SJCRH30 (cell line): ENCODE data around the gene USP11. TPM values are rescaled to one million over a fixed set of nuclear protein-coding genes. Genes with fewer than 3 reads are reported as not detected.

Experiments used
- DNase-seq, 2 experiments: peaks; one replicate each; pipeline ENCODE4 v3.0.0-alpha.2; 2015 to 2020
- H3K27ac ChIP-seq: fragments of 250-450 bp; sonication (Bioruptor Pico); 2 replicates; pipeline ENCODE4 v1.5.1; 2020; ENCODE audit warnings: mild to moderate bottlenecking, moderate library complexity
- H3K27me3 ChIP-seq: fragments of 250-450 bp; sonication (Bioruptor Pico); 2 replicates; pipeline ENCODE4 v1.5.1; 2020; ENCODE audit warnings: mild to moderate bottlenecking, moderate library complexity
- H3K36me3 ChIP-seq: fragments of 250-450 bp; sonication (Bioruptor Pico); 2 replicates; pipeline ENCODE4 v1.5.1; 2020; ENCODE audit warnings: mild to moderate bottlenecking, moderate library complexity
- H3K4me1 ChIP-seq: fragments of 250-450 bp; sonication (Bioruptor Pico); 2 replicates; pipeline ENCODE4 v1.5.1; 2020; ENCODE audit warnings: mild to moderate bottlenecking, moderate library complexity
- H3K4me3 ChIP-seq: fragments of 250-450 bp; sonication (Bioruptor Pico); 2 replicates; pipeline ENCODE4 v1.5.1; 2020; ENCODE audit warnings: mild to moderate bottlenecking, moderate library complexity
- H3K9me3 ChIP-seq: fragments of 250-450 bp; sonication (Bioruptor Pico); replicated peaks from 2 replicates; pipeline ENCODE4 v1.5.1; 2020; ENCODE audit warnings: mild to moderate bottlenecking, moderate library complexity
- total RNA-seq: library from RNA; depleted of rRNA; stranded (reverse); fragments of >200 nt; shearing (Covaris generic); gene quantifications from 2 replicates; pipeline ENCODE4 v1.2.3, GENCODE V29; 2014

Gene USP11
- total RNA-seq, 1 experiment from 2014 or later: 53.4 TPM

DNA sequence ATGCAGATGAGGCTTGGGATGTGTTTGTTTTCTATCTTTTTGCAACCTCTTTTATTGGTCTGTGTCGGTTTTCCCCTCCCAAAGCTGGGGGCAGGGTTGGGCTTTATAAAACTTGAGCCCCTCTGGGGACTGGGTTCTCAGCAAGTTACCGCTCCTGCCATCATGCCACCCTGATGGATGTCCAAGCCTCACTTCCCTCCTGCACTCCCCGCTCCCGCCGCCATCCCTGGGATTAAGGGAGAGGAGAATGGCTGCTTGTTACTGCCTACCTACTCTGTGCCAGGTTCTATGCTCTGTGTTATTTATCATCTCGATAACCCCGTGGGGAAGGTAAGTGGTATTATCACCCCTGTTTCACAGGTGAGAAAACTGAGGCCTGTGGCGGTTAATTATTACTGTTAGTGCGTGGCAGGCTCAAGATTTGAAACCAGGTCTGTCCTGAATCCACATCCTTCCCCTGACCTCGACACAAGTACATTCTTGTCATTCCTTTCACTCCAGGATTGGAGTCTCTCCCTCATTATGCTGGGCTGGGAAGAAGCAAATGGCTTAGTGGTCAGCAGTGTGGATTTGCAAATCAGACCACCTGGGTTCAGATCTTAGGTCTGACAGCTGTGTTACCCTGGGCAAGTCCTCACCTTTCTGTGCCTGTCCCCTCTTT is 34.7 kb upstream of the USP11 start:
- H3K9me3 ChIP-seq: no peaks in the 10 kb centered on the region
- no peak overlapping the region for H3K4me3 ChIP-seq
- no peaks in the 10 kb centered on the region; the same call in 1 of the 2 replicates for H3K4me1 ChIP-seq
- H3K36me3 ChIP-seq: peaks cover 11% of the 10 kb centered on the region
- DNase-seq: no peak
- H3K27ac ChIP-seq: no peak overlapping the region
- no peaks in the 10 kb centered on the region for H3K27me3 ChIP-seq

DNA sequence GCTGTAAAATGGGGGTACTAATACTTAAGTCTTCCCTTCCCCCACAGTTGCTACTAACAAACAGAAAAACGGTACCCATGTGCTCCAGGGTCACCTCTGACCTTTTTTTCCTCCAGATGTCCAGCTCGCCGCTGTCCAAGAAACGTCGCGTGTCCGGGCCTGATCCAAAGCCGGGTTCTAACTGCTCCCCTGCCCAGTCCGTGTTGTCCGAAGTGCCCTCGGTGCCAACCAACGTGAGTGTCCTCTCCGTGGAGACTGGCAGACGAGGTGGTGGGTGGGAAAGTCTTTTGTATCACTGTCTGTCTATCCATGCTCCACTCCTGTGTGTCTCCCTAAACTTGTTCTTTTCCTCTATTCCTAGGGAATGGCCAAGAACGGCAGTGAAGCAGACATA is 34.1 kb upstream of the USP11 start:
- no peaks in the 10 kb centered on the region; the same call in 1 of the 2 replicates for H3K4me1 ChIP-seq
- H3K27me3 ChIP-seq: no peaks in the 10 kb centered on the region
- no peak overlapping the region for H3K27ac ChIP-seq
- peaks cover 11% of the 10 kb centered on the region for H3K36me3 ChIP-seq
- no peaks in the 10 kb centered on the region for H3K9me3 ChIP-seq
- DNase-seq: no peak
- H3K4me3 ChIP-seq: no peak overlapping the region

DNA sequence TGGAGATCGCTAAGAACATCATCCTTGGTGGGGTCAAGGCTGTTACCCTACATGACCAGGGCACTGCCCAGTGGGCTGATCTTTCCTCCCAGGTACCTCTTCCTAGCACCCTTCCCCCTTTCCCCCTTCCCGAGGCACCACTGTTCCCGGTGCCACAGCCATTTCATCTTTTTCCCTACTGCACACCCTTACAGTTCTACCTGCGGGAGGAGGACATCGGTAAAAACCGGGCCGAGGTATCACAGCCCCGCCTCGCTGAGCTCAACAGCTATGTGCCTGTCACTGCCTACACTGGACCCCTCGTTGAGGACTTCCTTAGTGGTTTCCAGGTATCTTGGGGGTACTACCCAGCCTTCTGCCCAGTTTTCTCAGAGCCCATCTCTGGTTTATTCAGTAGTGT is 33.5 kb upstream of the USP11 start:
- Histone ChIP-seq H3K4me1 (no peaks in the 10 kb centered on the region; the same call in 1 of the 2 replicates), H3K27ac (no peak overlapping the region), H3K27me3 (no peaks in the 10 kb centered on the region), H3K4me3 (no peak overlapping the region), H3K36me3 (peaks cover 11% of the 10 kb centered on the region), H3K9me3 (no peaks in the 10 kb centered on the region)
- no peak for DNase-seq

DNA sequence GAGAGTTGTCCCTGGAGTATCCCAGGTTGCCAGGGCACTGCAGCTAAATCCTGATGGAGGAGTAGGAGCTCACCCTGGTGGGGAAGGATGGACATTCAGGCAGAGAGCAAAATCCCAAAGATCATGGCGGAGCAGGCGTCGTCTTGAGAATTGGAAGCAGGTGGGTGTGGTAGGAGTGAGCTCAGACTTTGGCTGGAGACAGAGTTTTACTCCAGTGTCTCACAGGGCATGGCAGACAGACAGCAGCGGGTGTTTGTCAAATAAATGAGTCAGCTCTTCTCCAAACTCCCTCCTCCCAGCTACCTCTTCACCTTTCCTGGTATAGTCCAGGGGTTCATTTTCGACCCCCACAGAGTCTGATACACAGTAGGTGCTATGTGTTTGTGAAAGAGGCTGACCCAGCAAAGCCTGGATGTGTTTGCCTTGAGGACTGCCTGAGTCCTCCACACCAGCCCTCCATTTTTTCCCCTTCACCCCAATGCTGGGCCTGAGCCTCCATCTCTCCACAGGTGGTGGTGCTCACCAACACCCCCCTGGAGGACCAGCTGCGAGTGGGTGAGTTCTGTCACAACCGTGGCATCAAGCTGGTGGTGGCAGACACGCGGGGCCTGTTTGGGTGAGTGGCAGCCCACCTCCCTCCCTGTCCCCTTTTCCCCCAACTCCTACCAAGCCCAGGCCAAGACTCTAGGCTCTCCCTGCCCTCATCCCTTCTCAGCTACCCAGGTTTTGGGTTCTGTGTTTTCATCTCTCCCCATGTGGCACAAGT is 32.2 kb upstream of the USP11 start:
- Histone ChIP-seq H3K4me1 (no peaks in the 10 kb centered on the region; the same call in 1 of the 2 replicates), H3K9me3 (no peaks in the 10 kb centered on the region), H3K4me3 (no peak overlapping the region), H3K27me3 (no peaks in the 10 kb centered on the region), H3K36me3 (peaks cover 11% of the 10 kb centered on the region), H3K27ac (peak overlapping the region; percentile 54)
- DNase-seq: peak; percentile 53 to 62

DNA sequence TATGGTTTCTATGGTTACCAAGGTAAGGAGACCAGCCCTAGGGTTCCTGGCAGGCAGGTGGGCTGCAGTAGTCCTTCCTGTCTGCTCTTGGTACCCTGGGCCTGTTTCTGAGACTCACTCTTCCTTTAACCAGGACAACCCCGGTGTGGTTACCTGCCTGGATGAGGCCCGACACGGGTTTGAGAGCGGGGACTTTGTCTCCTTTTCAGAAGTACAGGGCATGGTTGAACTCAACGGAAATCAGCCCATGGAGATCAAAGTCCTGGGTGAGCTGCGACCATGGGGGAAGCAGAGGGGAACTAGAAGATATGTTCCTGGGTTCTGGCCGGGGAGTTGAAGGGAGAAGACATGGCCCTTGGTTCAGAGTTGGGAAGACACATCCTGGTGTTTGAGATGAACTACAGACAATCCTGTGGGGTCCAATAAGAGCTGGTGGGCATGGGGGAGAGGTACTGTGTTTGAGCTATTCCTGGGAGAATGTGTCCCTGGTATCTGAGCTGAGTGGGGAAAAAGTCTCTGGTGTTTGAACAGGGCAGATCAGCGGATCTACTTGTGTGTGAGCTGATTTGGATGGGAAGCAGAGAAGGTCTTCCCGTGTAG is 31.4 kb upstream of the USP11 start:
- peaks cover 11% of the 10 kb centered on the region for H3K36me3 ChIP-seq
- H3K9me3 ChIP-seq: no peaks in the 10 kb centered on the region
- H3K4me3 ChIP-seq: no peak overlapping the region
- no peak for DNase-seq
- no peaks in the 10 kb centered on the region for H3K4me1 ChIP-seq
- no peak overlapping the region for H3K27ac ChIP-seq
- no peaks in the 10 kb centered on the region for H3K27me3 ChIP-seq

DNA sequence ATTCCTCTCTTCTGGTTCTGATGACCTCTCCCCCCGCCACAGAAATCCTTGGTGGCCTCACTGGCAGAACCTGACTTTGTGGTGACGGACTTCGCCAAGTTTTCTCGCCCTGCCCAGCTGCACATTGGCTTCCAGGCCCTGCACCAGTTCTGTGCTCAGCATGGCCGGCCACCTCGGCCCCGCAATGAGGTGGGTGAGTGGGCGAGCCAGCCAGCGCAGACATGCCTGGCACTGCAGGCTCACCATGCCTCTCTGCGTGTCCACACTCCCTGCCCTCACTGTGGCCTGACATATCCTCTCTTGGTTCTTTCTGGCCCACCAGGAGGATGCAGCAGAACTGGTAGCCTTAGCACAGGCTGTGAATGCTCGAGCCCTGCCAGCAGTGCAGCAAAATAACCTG is 30.5 kb upstream of the USP11 start:
- Histone ChIP-seq H3K4me1 (no peaks in the 10 kb centered on the region), H3K27ac (no peak overlapping the region), H3K9me3 (no peaks in the 10 kb centered on the region), H3K27me3 (no peaks in the 10 kb centered on the region), H3K36me3 (peaks cover 11% of the 10 kb centered on the region), H3K4me3 (no peak overlapping the region)
- no peak for DNase-seq

GRCh38 chrX:47202877-47203276 is 29.9 kb upstream of the USP11 start:
- DNase-seq: no peak
- H3K9me3 ChIP-seq: no peaks in the 10 kb centered on the region
- H3K27me3 ChIP-seq: no peaks in the 10 kb centered on the region
- H3K4me1 ChIP-seq: no peaks in the 10 kb centered on the region
- no peak overlapping the region for H3K4me3 ChIP-seq
- H3K27ac ChIP-seq: no peak overlapping the region
- H3K36me3 ChIP-seq: peaks cover 14% of the 10 kb centered on the region

- no peaks in the 10 kb centered on the region for H3K27me3 ChIP-seq
- no peak overlapping the region for H3K27ac ChIP-seq
- H3K36me3 ChIP-seq: peaks cover 11% of the 10 kb centered on the region
- H3K4me3 ChIP-seq: no peak overlapping the region
- no peaks in the 10 kb centered on the region for H3K9me3 ChIP-seq
- no peak for DNase-seq
- no peaks in the 10 kb centered on the region for H3K4me1 ChIP-seq
Observed at GRCh38 chrX:47204970-47205369, 27.8 kb upstream of the USP11 start.

DNA sequence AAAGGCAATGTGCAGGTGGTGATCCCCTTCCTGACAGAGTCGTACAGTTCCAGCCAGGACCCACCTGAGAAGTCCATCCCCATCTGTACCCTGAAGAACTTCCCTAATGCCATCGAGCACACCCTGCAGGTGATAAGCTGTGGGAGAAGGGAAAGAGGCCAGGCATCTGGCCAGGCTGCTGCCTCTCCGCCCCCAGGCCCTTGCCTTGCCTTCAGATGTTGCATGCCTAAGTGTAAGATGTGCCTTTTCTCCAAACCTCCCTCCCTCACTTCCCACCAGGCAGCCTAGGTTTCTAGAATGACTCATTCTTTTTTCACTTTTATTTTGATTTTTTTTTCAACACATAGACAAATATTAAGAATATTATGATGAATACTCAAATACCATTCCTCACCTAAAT is 26.5 kb upstream of the USP11 start:
- Histone ChIP-seq H3K27me3 (no peaks in the 10 kb centered on the region), H3K36me3 (peaks cover 4% of the 10 kb centered on the region; the same call in 1 of the 2 replicates), H3K27ac (no peak overlapping the region), H3K4me1 (no peaks in the 10 kb centered on the region), H3K4me3 (no peak overlapping the region), H3K9me3 (no peaks in the 10 kb centered on the region)
- no peak for DNase-seq

DNA sequence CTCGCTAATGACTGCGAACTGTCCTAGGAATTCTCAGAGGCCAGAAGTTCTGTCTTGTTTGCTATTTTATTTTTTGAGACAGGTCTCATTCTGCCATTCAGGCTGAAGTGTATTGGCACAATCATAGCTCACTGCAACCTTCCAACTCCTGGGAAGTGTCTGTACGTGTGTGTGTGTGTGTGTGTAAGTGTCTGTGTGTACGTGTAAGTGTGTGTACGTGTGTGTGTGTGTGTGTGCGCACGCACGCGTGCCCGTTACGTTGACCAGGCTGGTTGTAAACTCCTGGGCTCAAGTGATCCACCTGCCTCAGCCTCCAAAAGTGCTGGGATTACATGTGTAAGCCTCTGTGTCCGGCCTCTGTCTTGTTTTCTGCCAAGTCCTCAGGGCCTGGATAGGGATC is 24.7 kb upstream of the USP11 start:
- DNase-seq: no peak
- no peaks in the 10 kb centered on the region for H3K27me3 ChIP-seq
- no peaks in the 10 kb centered on the region for H3K4me1 ChIP-seq
- no peak overlapping the region for H3K27ac ChIP-seq
- H3K9me3 ChIP-seq: no peaks in the 10 kb centered on the region
- H3K4me3 ChIP-seq: no peak overlapping the region
- H3K36me3 ChIP-seq: peaks cover 4% of the 10 kb centered on the region

DNA sequence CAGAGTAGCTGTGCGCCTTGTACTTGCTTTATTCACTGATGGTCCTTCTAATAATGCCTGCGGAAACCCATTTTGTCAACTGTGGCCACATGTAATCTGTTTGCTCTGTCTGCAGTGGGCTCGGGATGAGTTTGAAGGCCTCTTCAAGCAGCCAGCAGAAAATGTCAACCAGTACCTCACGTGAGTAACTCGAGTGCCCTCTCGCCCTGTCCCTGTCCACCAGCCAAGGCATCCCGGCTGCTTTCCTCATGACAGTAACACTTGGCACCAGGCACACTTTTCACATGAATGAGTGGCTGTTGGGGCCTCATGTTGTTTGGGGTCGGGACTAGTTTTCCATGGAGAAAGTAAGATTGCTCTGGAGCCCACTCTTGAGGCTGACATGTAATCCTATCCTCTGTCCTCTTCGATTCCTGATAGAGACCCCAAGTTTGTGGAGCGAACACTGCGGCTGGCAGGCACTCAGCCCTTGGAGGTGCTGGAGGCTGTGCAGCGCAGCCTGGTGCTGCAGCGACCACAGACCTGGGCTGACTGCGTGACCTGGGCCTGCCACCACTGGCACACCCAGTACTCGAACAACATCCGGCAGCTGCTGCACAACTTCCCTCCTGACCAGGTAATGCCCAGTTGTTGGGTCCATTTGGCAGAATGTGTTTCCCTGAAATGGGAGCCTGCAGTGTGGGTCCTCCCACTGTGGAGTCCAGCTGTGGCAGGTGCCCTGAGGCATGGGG is 23.1 kb upstream of the USP11 start:
- H3K36me3 ChIP-seq: peaks cover 4% of the 10 kb centered on the region
- no peaks in the 10 kb centered on the region for H3K4me1 ChIP-seq
- H3K27ac ChIP-seq: no peak overlapping the region
- H3K4me3 ChIP-seq: no peak overlapping the region
- H3K9me3 ChIP-seq: no peaks in the 10 kb centered on the region
- no peak for DNase-seq
- no peaks in the 10 kb centered on the region for H3K27me3 ChIP-seq

GRCh38 chrX:47210661-47211425 is 22.0 kb upstream of the USP11 start:
- Histone ChIP-seq H3K9me3 (no peaks in the 10 kb centered on the region), H3K4me3 (no peak overlapping the region), H3K27me3 (no peaks in the 10 kb centered on the region), H3K36me3 (peaks cover 4% of the 10 kb centered on the region), H3K4me1 (no peaks in the 10 kb centered on the region), H3K27ac (no peak overlapping the region)
- DNase-seq: no peak

GRCh38 chrX:47212381-47213293 is 20.2 kb upstream of the USP11 start:
- H3K27ac ChIP-seq: no peak overlapping the region

More at GRCh38 chrX:47212381-47213293, 20.2 kb upstream of the USP11 start:
- no peaks in the 10 kb centered on the region for H3K9me3 ChIP-seq
- H3K27me3 ChIP-seq: no peaks in the 10 kb centered on the region
- H3K4me1 ChIP-seq: no peaks in the 10 kb centered on the region
- H3K36me3 ChIP-seq: peaks cover 2% of the 10 kb centered on the region
- DNase-seq: no peak
- no peak overlapping the region for H3K4me3 ChIP-seq
